Myocyte (in vitro differentiated cells): ENCODE measurements around the gene OSTC. TPM values are rescaled to one million over a fixed set of nuclear protein-coding genes. Genes with fewer than 3 reads are reported as not detected.

ENCODE experiments used
- DNase-seq: peaks from one replicate; pipeline ENCODE4 v3.0.0-alpha.2; 2012; ENCODE audit warnings: low read depth
- polyA plus RNA-seq: library from polyadenylated mRNA; unstranded; fragments of >200 nt; gene quantifications from one replicate; pipeline ENCODE4 v1.2.1, GENCODE V29; 2012; ENCODE audit warnings: missing spikeins
- total RNA-seq: library from RNA; depleted of rRNA; stranded (reverse); fragments of >200 nt; gene quantifications from 2 replicates; pipeline ENCODE4 v1.2.3, GENCODE V29; 2014

The OSTC gene
- total RNA-seq: 316 and 361 TPM in 2 replicates
- polyA plus RNA-seq: 303 TPM

DNA sequence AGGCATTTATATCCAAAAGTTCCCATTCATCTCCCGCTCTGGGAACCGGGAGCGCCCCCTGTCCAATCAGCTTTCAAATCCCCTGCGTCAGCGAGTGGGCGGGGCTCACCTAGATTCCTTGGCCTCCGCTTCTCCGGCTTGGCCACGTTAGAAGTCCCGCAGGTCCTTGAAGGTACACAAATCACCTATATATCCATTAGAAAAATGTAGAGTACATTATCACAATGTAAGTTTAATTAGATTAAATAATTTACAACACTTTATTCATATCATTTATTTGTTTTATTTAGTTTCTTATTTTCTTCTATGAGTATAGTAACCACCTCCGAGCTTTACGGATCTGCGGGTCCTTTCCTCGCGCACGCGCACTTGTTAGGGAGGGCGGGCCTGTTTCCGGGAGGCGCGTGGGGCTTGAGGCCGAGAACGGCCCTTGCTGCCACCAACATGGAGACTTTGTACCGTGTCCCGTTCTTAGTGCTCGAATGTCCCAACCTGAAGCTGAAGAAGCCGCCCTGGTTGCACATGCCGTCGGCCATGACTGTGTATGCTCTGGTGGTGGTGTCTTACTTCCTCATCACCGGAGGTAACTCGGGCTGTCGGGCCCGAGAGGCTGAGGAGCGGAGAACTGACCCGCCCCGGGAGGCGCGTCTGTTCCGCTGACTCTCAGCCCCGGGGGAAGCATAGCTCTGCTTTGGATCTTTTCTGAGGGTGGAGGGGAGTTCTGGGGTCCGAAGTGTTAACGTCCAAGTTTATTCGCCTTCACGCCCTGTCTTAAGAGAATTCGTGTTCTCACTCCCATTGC is at the start of gene OSTC:
OSTC (plus strand) TSS at position 388 of the 802 bp plus-strand sequence; CDS start at position 445, 57 bp downstream.
- DNase-seq: peak; percentile 98

DNA sequence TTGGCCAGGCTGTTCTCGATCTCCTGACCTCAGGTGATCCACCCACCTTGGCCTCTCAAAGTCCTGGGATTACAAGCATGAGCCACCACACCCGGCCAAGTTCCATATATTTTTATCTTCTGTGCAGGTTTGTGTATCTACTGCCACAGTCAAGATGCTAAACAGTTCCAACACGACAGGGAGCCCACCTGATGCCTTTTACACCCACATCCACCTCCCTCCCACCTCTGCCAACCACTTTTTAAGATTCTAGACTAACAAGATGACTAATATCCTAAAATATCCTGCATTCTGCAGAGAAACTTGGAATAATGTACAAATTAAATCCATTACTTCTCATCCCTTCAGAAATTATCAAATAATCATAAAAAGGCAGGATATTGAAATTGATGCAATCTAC is 49.3 kb upstream of the OSTC start:
- no peak for DNase-seq

DNA sequence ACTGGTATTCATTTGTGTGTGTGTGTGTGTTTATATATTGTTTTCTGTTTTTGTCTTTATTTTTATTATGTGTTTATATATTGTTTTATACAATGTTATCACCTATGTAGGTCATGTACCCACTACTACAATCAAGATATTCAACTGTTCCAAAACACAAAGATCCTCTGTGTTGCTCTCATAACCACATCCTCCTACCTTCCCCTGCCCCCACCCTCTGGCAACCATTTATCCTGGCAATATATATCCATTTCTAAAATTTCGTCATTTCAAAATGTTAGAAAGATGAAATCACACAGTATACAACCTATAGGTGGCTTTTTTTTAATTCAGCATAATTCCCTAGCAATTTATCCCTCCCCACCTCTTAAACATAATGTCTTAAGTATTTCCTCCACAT is 48.9 kb upstream of the OSTC start:
- no peak for DNase-seq

DNA sequence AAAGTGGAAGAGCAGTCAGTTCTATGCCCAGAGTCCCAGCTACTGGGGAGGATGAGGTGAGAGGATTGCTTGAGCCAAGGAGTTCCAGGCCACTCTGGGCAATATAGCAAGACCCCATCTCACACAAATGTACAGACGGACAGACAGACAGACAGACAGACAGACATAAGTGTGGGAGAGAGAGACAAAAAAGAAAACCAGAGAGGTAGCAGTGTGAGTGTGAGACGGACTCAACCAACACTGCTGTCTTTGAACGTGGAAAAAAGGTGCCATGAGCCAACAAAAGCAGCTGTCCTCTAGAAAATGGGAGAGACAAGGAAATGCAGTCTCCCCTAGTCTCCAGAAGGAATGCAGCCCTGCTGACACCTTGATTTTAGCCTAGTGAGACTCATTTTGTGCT is 48.2 kb upstream of the OSTC start:
- DNase-seq: no peak

DNA sequence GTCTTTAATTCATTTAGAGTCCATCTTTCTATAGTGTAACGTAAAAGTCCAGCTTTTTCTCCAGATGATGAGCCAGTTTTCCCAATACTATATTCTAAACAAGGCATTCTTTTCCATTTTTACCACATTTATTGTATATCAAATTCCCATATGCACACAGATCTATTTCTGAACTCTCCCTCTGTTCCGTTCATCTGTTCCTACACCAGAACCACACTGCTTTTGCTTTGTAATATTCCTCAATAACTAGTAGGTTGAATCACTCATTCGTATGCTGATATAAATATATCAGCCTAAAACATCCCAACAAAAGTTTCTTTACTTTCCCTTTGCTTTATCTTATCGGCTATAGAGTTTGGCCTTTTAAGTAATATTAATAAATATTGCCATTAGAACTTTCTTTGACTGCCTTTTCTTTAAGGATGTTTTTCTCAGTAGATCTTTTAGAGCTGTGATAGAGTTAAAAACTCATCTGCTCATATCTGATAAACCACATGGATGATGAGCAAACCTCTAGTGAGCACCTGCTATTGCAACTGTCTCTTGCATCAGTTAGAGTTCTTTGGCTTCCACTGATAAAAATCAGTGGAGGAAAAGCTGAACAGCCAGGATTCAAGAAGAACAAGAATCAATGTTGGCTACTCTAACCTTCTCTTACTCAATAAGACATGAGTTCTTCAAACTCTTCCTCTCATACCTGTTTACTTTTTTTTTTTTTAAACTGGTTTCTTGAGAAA is 43.2 kb upstream of the OSTC start:
- peak; percentile 51 for DNase-seq

DNA sequence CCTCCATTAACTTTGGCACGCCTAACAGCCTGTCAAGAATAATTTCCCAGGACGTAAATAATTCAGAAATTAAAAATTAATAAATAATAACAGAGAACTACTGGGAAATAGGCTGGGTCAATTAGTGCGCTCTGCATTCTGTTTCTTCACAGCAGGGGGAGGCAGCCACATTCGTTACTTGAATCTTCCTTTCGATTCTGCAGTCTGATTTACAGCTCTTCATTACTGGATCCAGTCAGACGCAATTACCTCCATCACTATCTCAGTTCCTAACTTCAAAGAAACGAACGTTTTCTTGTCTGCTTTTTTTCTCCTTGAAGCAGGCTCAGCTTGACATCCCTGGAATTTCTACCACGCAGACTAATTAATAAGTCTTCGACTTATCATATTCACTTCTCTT is 39.0 kb upstream of the OSTC start:
- DNase-seq: no peak

DNA sequence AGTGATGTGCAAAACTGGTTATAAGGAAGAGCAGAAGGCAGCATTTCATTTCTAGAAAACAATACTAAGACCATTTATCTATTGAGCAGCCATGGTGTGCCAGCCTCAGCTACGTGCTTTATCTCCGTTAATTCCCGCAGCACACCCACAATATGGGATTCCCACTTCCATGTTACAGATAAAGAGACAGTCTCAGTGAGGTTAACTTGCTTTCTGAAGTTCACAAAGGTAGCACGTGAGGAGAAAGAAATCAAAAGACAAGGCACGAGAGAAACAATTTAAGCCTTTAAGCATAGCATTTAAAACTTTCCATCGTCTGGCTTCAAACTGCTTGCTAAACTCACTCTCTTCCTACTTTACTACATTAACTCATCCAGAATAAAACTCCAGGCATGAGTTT is 38.0 kb upstream of the OSTC start:
- no peak for DNase-seq

DNA sequence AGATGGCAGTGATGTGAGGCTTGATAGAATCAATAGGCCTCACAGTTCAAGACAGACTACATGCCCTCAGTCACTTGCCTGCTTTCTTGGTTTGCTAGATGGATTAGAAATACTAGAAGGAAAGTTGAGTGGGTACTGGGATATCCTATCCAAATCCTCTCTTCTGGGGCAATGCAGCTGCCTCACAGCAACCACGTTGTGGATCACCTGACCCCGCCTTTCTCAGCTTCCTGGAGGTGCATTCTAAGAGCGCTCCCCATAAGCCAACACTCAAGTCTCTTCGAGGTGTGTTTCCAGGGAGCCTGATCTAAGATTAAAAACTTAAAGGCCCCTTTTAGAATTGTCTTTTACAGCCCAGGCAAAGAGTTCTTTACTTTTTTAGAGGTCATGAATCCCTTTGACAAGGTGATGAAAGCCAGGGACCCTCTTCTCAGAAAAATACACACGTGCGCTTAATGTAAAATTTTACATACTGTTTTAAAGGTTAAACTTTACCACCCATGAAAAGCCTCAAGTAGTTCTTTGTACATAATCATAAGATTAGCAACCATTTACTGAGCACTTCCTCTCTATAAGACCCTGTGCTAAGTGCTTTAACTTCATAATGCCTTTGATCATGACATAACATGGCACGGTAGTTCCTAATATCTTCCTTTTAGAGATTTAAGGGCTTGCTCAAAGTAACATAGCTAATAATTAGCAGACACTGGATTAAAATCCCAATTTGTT is 30.9 kb upstream of the OSTC start:
- DNase-seq: no peak

DNA sequence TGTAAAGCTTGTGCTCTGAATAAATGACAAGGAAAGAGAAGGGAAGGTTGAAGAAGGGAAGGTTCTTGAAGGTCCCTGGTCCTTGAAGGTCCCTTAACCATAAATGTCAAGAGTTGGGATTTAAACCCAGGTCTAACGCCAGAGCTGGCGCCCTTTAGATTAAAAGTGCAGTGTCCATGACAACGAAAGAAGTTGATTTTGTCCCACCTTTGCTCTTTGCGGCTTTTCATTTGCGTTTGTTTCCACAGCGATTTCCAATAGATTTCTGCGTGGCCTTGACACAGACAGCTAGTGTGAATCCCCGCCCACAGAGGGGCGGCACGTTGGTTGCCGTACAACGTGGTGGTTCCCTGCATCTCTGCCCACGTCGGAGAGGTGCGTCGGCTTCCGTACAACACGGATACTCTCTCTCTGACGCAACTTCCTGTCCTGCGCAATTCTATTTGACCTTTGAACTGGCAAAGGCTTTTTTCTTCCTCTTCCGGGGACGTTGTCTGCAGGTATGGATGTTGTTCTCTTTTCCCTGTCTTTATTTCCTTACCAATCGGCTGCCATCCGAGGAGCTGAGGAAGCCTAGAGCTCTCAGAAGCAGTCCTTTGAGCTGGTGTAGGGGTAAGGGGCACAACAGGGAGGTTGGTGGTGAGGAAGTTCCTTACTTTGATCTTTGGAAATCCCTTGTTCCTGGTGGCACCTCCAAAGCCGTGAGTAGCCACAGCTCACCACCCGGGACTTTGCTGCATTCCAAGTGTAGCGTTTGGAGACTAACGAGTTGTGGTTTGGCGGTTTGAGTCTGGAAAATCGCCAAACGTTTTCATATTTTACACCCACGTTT is 30.1 kb upstream of the OSTC start, which contains the start of gene RPL34:
RPL34 (plus strand) TSS at position 476 of the 832 bp plus-strand sequence. CDS start 1,384 bp downstream, outside the sequence.
- DNase-seq: peak; percentile 99

DNA sequence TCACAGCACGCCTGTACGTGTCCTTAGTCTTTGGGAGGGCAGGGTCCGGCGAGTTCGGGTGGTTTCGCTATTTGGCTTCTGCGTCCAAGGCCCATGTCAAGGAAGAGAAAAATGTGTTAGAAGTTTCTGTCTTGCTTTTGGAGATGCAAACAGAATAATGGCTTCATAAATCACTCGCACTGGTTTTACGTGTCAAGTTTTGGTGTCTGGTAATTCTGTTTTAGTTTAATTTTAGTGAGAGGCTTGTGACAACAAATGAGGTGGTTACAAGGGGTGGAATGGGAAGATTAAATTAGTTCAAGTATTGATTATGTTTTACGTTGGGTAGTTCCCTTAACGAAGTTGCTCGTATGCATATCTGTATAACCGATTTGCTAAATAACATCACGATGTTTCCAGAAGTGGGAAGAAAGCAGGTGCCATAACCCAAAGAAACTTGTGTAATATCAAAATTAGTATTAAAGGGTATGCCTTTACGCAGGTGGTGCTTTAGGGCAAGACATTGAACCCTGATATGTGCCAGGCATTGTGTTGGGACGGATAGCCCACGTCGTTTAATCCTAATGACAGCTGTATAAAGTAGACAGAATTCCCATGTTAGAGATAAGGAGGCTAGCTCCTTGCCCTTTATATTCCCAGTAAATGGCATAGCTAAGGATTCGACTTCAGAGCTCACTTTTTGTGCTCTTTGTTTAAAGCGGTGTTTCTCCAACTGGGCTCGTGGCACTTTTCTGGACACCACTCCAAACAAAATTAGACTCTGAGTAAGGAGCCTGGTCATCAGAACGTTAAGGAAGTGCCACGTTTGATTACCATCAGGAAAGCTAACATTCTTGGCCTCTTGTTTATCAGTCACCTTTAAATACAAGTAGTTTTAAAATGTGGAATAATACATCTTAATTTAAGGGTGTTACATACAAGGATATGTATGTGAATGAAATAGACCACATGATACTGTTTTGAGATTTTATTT is 29.2 kb upstream of the OSTC start:
- DNase-seq: peak; percentile 49

DNA sequence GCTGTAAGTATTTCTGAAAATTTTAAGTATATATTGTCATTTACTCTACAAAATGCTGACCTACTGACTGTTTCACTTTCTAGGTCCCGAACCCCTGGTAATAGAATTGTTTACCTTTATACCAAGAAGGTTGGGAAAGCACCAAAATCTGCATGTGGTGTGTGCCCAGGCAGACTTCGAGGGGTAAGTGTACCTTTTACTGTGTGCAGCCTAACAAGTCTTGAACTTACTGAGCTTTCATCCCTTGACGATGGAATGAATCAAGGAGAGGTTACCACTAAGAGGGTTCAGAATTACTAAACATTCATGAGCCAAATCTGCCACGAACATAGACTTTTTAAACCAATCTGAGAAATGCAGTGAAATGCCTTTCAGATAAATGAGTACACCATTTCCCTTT is 28.4 kb upstream of the OSTC start:
- DNase-seq: no peak

DNA sequence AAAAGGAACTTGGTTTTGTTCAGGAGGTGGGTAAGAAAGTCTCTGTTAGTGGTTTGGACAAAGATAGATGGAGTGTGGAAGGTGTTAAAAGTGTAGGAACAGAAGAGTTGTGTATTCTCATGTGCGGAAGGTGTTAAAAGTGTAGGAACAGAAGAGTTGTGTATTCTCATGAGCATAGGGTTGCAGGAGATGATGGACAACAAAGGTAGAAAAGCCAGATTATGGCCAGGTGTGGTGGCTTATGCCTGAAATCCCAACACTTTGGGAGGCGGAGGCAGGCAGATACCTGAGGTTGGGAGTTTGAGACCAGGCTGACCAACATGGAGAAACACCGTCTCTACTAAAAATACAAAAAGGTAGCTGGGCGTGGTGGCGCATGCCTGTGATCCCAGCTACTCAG is 27.6 kb upstream of the OSTC start:
- DNase-seq: no peak

DNA sequence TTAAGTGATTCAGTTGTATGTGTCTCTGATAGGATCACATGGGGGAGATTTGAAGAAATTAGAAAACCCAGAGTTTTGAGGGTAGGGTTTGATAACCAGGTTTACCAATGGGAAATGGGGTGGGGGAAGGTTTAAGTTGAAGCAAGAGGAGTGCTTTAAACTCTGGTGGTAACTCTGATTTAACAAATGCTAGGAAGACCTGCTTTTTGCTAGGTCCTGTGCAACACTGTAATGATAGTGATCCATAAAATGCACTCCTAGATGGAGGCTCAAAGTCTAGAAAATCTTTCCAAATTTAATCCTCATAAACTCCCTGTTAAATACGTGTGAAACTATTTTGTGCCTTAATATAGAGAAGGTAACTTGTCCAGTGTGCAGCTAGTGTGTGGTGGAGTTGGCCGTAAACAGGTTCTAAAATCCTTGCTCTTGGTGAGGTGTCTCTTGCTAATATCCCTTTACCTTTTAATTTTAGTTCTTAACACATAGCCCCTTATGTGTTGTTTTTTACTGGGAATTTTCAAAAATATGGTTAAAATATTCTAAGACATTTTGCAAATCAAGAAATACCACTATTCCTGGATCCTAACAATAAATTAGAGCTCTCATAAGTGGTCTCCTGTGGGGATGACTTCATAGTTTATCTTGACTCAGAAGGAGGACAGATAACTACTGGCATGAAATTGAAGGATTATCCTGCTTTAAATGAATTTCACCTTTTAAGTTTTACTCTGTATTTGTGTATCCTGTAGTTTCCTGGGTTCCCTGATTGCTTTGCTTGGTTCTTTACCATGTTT is 25.9 kb upstream of the OSTC start:
- no peak for DNase-seq

DNA sequence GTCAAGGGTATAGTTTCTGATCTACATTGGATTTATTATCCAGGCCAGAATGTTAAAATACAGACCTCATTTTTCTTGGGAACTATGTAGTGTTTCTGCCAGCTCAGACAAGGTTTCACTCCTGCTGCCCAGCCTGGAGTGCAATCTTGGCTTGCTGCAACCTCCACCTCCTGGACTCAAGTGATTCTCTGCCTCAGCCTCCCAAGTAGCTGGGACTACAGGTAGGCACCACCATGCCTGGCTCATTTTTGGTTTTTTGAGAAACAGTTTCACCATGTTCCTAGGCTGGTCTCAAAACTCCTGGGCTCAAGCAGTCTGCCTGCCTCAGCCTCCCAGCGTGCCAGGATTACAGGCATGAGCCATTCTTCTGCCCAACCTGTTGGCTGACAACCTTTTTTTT is 24.3 kb upstream of the OSTC start:
- no peak for DNase-seq

DNA sequence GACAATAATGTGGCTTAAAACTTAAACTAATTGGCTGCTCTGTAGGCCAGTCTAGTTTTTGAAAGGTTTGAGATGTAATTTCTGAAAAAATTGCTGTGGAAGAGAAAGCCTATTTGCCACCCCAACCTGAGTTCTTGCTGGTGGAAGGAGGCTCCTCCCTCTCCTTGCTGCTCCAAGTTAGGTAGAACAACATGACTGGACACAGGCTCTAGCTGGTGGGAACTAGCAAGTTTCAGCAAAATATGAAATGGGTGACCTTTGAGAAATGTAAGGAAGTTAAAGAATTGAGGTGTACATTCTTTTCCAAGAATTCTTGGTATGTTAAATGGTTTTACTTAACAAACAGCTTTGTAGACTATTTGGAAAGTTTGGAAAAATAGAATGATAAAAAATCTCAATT is 22.0 kb upstream of the OSTC start:
- no peak for DNase-seq

DNA sequence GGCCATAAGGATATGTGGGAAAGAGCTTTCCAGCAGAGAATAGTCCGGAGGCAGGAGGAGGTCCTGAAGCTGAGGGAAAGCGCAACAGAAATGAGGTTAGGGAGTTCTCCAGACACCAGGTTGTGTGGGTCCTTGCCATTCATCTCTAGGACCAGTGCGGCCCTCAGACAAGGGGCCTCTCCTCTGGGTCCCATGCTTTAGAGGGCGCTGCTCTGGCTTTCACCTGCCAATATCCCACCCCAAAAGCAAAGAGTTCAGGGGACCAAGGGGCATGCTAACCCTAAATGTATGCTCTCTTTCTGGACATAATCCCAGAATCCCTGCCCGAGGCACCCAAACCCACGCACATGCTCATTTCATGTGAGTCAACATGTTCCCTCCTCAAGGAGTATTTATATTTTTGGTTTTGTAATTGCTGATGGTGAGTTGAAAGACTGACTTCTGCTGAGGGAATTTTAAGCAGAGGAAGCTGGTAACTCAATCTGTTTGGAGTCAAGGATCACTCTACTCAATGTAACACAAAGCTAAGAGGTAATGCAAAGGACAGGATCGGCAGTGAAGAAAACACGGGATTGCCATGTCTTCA is 15.2 kb upstream of the OSTC start:
- no peak for DNase-seq

DNA sequence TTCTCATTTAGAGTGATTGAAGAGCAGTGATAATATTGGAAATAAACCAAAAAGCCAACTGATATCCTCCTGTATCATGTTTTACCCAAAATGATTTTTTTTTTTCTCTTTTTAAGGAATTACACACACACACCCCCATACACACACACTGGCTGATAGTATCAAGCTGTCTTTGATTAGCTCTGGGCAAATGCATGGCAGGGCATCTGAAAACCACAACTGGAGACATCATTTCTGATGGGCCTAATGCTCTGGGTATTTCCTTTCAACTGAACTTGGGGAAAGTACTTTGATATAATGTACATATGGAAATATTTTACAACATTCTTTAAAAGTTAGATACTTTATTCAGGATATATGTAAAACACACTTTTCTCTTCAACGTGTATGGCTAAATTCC is 14.2 kb upstream of the OSTC start:
- DNase-seq: no peak

DNA sequence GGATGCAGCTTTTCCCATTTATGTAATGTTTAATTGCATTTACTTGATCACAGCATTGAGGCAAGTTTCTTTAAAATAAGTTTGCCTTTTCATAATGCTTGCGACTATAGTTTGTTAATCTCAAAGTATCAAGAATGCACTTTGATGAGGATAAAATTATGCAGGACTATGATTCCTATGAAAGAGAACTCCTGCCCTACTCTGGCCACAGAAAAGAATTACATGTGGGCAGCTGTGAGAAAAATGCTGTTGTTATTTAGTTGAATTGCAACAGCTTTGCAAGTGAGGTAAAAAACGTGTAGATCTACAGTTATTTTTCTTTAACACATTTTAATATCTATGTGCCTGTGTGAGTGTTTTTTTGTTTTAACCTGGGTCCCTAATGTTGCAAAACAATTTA is 12.5 kb upstream of the OSTC start:
- no peak for DNase-seq

DNA sequence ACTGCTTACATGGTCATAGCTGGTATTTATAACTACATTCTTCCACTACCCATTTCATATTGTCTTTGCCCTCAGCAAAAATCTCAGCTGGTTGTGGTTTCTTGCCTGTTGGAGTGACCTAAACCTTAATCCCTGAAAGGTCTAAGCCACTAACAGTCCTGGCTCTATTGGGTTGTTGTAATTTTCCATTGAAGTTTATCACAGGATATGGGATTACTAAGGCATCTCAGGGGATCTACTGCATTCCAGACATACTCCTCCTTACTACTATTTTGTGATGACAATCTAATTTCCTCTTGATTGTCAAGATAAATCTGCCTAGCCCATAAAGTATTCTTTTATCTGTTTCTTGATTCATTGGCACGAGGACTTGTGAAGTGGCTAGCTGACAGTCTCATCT is 6.2 kb upstream of the OSTC start:
- DNase-seq: peak; percentile 92
